ENCODE results near the gene CCDC28B. TPM values are rescaled to one million over a fixed set of nuclear protein-coding genes. Genes with fewer than 3 reads are reported as not detected.

The CCDC28B gene
- total and polyA plus RNA-seq, 2 of the 13 experiments (the other 11 are each of a cell fraction or from before 2014, with no cell fraction given): 2.6 to 3.5 TPM

- no peak; the same call in 1 of the 2 replicates for TF ChIP-seq ZNF274 (CRISPR knock-in tag; IDR thresholded peaks at IDR 0.05)
- TF ChIP-seq NFE2 (CRISPR knock-in tag; IDR thresholded peaks at IDR 0.05): no peak
- TF ChIP-seq SOX6 (IDR thresholded peaks at IDR 0.05): no peak
- TF ChIP-seq SOX6 (CRISPR knock-in tag; IDR thresholded peaks at IDR 0.05): peak; percentile 56
- TF ChIP-seq ZBTB14 (CRISPR knock-in tag; IDR thresholded peaks at IDR 0.05): no peak
- peak; percentile 93 for TF ChIP-seq HNF4A (CRISPR knock-in tag; IDR thresholded peaks at IDR 0.05)
- no peak for TF ChIP-seq RNF2 (conservative IDR thresholded peaks at IDR 0.05; ENCODE audit: low read depth)
- no peak for TF ChIP-seq ZNF44 (CRISPR knock-in tag; IDR thresholded peaks at IDR 0.05)
- TF ChIP-seq CAMTA2 (CRISPR knock-in tag; IDR thresholded peaks at IDR 0.05; ENCODE audit: borderline replicate concordance): no peak
- TF ChIP-seq, protein P1, sequence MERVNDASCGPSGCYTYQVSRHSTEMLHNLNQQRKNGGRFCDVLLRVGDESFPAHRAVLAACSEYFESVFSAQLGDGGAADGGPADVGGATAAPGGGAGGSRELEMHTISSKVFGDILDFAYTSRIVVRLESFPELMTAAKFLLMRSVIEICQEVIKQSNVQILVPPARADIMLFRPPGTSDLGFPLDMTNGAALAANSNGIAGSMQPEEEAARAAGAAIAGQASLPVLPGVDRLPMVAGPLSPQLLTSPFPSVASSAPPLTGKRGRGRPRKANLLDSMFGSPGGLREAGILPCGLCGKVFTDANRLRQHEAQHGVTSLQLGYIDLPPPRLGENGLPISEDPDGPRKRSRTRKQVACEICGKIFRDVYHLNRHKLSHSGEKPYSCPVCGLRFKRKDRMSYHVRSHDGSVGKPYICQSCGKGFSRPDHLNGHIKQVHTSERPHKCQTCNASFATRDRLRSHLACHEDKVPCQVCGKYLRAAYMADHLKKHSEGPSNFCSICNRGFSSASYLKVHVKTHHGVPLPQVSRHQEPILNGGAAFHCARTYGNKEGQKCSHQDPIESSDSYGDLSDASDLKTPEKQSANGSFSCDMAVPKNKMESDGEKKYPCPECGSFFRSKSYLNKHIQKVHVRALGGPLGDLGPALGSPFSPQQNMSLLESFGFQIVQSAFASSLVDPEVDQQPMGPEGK (CRISPR knock-in tag; IDR thresholded peaks at IDR 0.05): peak; percentile 12; the same call in 1 of the 2 replicates
- no peak for TF ChIP-seq ZNF644 (CRISPR knock-in tag; IDR thresholded peaks at IDR 0.05; ENCODE audit: low read depth)
- peak; percentile 71; the same call in 1 of the 2 replicates for TF ChIP-seq ZBTB25 (CRISPR knock-in tag; IDR thresholded peaks at IDR 0.05)
- TF ChIP-seq HIVEP1 (CRISPR knock-in tag; IDR thresholded peaks at IDR 0.05): no peak
- TF ChIP-seq ZNF543 (CRISPR knock-in tag; IDR thresholded peaks at IDR 0.05): no peak
- no peak for TF ChIP-seq SAFB2 (CRISPR knock-in tag; IDR thresholded peaks at IDR 0.05; ENCODE audit: borderline replicate concordance, low read depth)
- TF ChIP-seq ZBTB8A (CRISPR knock-in tag; IDR thresholded peaks at IDR 0.05; ENCODE audit: borderline replicate concordance, low read depth): no peak
- TF ChIP-seq, protein P2, sequence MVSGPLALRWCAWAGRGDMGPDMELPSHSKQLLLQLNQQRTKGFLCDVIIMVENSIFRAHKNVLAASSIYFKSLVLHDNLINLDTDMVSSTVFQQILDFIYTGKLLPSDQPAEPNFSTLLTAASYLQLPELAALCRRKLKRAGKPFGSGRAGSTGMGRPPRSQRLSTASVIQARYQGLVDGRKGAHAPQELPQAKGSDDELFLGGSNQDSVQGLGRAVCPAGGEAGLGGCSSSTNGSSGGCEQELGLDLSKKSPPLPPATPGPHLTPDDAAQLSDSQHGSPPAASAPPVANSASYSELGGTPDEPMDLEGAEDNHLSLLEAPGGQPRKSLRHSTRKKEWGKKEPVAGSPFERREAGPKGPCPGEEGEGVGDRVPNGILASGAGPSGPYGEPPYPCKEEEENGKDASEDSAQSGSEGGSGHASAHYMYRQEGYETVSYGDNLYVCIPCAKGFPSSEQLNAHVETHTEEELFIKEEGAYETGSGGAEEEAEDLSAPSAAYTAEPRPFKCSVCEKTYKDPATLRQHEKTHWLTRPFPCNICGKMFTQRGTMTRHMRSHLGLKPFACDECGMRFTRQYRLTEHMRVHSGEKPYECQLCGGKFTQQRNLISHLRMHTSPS (CRISPR knock-in tag; IDR thresholded peaks at IDR 0.05; ENCODE audit: low read depth): no peak
- TF ChIP-seq ZBTB38 (CRISPR knock-in tag; IDR thresholded peaks at IDR 0.05): no peak
- TF ChIP-seq CBFB (CRISPR knock-in tag; IDR thresholded peaks at IDR 0.05): no peak
- TF ChIP-seq CHCHD3 (CRISPR knock-in tag; IDR thresholded peaks at IDR 0.05): no peak
- TF ChIP-seq SP140L (CRISPR knock-in tag; IDR thresholded peaks at IDR 0.05; ENCODE audit: borderline replicate concordance): no peak; the same call in 1 of the 2 replicates
- TF ChIP-seq ZNF629 (CRISPR knock-in tag; conservative IDR thresholded peaks at IDR 0.05): peak; percentile 86
- no peak for TF ChIP-seq ZNF770 (CRISPR knock-in tag; IDR thresholded peaks at IDR 0.05)
These were observed 21.8 kb upstream of the CCDC28B start (continued) for GRCh38 chr1:32178380-32179192.
